Smooth muscle cell (in vitro differentiated cells): ENCODE results near the gene PHLPP1. TPM values are rescaled to one million over a fixed set of nuclear protein-coding genes. Genes with fewer than 3 reads are reported as not detected.

ENCODE experiments used
- DNase-seq: peaks from one replicate; lab custom pipeline; 2025; ENCODE audit not compliant: unreplicated experiment; lab: John Stamatoyannopoulos, UW
- H2AFZ ChIP-seq: fragments of 200-600 bp; sonication (generic); 2 replicates; pipeline ENCODE4 v1.6.0; 2016; ENCODE audit warnings: antibody characterized with exemption, low read depth, mild to moderate bottlenecking
- H3F3A ChIP-seq: fragments of 200-600 bp; sonication (generic); 2 replicates; pipeline ENCODE4 v1.6.0; 2017; ENCODE audit warnings: antibody characterized with exemption, low read depth
- H3K27ac ChIP-seq: fragments of 200-600 bp; sonication (generic); 2 replicates; pipeline ENCODE4 v1.5.1; 2016; ENCODE audit warnings: low read depth, mild to moderate bottlenecking
- H3K27me3 ChIP-seq: fragments of 200-600 bp; sonication (generic); 2 replicates; pipeline ENCODE4 v1.6.1; 2016; ENCODE audit warnings: low read depth, mild to moderate bottlenecking
- H3K36me3 ChIP-seq: fragments of 200-600 bp; sonication (generic); 2 replicates; pipeline ENCODE4 v1.5.1; 2016; ENCODE audit warnings: low read depth
- H3K4me1 ChIP-seq: fragments of 200-600 bp; sonication (generic); 2 replicates; pipeline ENCODE4 v1.5.1; 2016; ENCODE audit warnings: low read depth
- H3K4me2 ChIP-seq: fragments of 200-600 bp; sonication (generic); 2 replicates; pipeline ENCODE4 v1.6.0; 2016; ENCODE audit warnings: mild to moderate bottlenecking
- H3K4me3 ChIP-seq: fragments of 200-600 bp; sonication (generic); 2 replicates; pipeline ENCODE4 v1.5.1; 2016; ENCODE audit warnings: mild to moderate bottlenecking
- H3K79me2 ChIP-seq: fragments of 200-600 bp; sonication (generic); 2 replicates; pipeline ENCODE4 v1.6.0; 2016; ENCODE audit warnings: low read depth, mild to moderate bottlenecking
- H3K9ac ChIP-seq: fragments of 200-600 bp; sonication (generic); 2 replicates; pipeline ENCODE4 v1.6.0; 2016; ENCODE audit warnings: low read depth
- H3K9me3 ChIP-seq: fragments of 200-600 bp; sonication (generic); replicated peaks from 2 replicates; pipeline ENCODE4 v1.5.1; 2016; ENCODE audit warnings: low read depth
- H4K20me1 ChIP-seq: fragments of 200-600 bp; sonication (generic); 2 replicates; pipeline ENCODE4 v1.6.0; 2016; ENCODE audit warnings: low read depth
- CTCF ChIP-seq: fragments of 200-600 bp; sonication (generic); IDR thresholded peaks from 2 replicates; pipeline ENCODE4 v1.5.1; 2017; ENCODE audit warnings: borderline replicate concordance, mild to moderate bottlenecking, antibody characterized with exemption; ENCODE audit not compliant: insufficient read depth, poor library complexity, severe bottlenecking
- WGBS: methylation state at CpG from one replicate; pipeline ENCODE4 v1.1.7; 2016; ENCODE audit warnings: low lambda C conversion rate; 5-methylcytosine and 5-hydroxymethylcytosine counted together
- polyA plus RNA-seq: library from polyadenylated mRNA; unstranded; fragments of >200 nt; fragmentation: Nextera tagmentation; extraction: Ambion mirVana; gene quantifications from 2 replicates; pipeline ENCODE4 v1.2.1, GENCODE V29; 2016
- total RNA-seq: library from RNA; depleted of rRNA; stranded (reverse); fragments of >200 nt; gene quantifications from 2 replicates; pipeline ENCODE4 v1.2.3, GENCODE V29; 2014

PHLPP1 gene
- total and polyA plus RNA-seq, 2 experiments from 2014 or later = 1.1 to 4.3 TPM

DNA sequence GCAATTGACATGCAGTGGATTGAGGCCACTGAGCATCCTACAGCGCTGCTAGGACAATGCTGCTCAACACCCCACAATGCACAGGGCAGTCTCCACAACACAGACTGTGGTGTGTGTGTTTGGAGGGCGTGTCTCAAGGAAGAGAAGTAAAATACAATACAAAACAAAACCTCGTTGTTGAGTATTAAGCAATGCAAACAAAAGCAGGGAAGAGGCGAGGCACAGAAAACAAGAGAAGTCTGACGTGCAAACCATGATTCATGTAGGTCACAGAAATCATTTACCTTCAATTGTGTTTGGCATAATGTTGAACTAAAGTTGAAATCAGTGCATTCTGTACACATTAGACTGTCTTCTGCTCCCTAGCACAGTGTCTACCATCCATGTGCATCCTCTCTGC lies 260.9 kb downstream of the PHLPP1 start:
- H3K4me3 ChIP-seq = no peak overlapping the region
- H3F3A ChIP-seq = no peaks in the 10 kb centered on the region
- H3K79me2 ChIP-seq = no peaks in the 10 kb centered on the region
- no peak overlapping the region for H2AFZ ChIP-seq
- no peaks in the 10 kb centered on the region for H3K27me3 ChIP-seq
- DNase-seq = no peak
- 97% methylated on average over 5 of the region's 5 CpGs for WGBS
- no peak overlapping the region for H3K27ac ChIP-seq
- peaks cover 5% of the 10 kb centered on the region for H3K4me1 ChIP-seq
- H4K20me1 ChIP-seq = no peaks in the 10 kb centered on the region
- no peak overlapping the region for H3K4me2 ChIP-seq
- no peak for TF ChIP-seq CTCF
- H3K9me3 ChIP-seq = no peaks in the 10 kb centered on the region
- no peak overlapping the region for H3K9ac ChIP-seq
- H3K36me3 ChIP-seq = no peaks in the 10 kb centered on the region

GRCh38 chr18:62977512-62977911 lies 262.2 kb downstream of the PHLPP1 start:
- Histone ChIP-seq H3K4me2 (no peak overlapping the region), H3K9me3 (no peaks in the 10 kb centered on the region), H3K4me3 (no peak overlapping the region), H3K9ac (no peak overlapping the region), H3K27me3 (no peaks in the 10 kb centered on the region), H3K4me1 (peaks cover 5% of the 10 kb centered on the region), H4K20me1 (no peaks in the 10 kb centered on the region), H3K79me2 (no peaks in the 10 kb centered on the region), H3K27ac (no peak overlapping the region), H2AFZ (no peak overlapping the region), H3K36me3 (no peaks in the 10 kb centered on the region), H3F3A (no peaks in the 10 kb centered on the region)
- TF ChIP-seq CTCF = no peak
- no peak for DNase-seq
- WGBS = 96% methylated on average over 4 of the region's 4 CpGs

- TF ChIP-seq CTCF = no peak
- Histone ChIP-seq H2AFZ (no peak overlapping the region), H3K4me3 (no peak overlapping the region), H3F3A (no peaks in the 10 kb centered on the region), H4K20me1 (no peaks in the 10 kb centered on the region), H3K9ac (no peak overlapping the region), H3K4me1 (peaks cover 5% of the 10 kb centered on the region), H3K4me2 (no peak overlapping the region), H3K27me3 (no peaks in the 10 kb centered on the region), H3K79me2 (no peaks in the 10 kb centered on the region), H3K36me3 (no peaks in the 10 kb centered on the region), H3K9me3 (no peaks in the 10 kb centered on the region), H3K27ac (no peak overlapping the region)
- WGBS = 98% methylated on average over 42 of the region's 42 CpGs
- no peak for DNase-seq
Observed at GRCh38 chr18:62978251-62979049, 263.1 kb downstream of the PHLPP1 start.

DNA sequence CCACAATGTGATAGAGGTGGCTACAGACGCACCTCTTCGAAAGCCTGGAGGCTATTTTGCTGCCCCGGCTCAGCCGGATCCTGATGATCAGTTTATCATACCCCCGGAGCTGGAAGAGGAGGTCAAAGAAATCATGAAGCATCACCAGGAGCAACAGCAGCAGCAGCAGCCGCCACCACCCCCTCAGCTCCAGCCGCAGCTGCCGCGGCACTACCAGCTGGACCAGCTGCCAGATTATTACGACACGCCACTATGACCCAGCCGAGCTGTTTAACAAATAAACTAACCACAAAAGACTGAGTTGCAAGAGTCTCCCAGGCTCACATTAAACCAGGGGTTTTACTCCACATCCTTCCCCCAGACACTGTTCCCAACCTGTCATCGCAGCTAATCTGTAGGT lies 263.8 kb downstream of the PHLPP1 start:
- H3F3A ChIP-seq = no peaks in the 10 kb centered on the region
- no peak overlapping the region for H3K9ac ChIP-seq
- H4K20me1 ChIP-seq = no peaks in the 10 kb centered on the region
- no peaks in the 10 kb centered on the region for H3K36me3 ChIP-seq
- no peaks in the 10 kb centered on the region for H3K9me3 ChIP-seq
- H3K4me3 ChIP-seq = no peak overlapping the region
- no peaks in the 10 kb centered on the region for H3K27me3 ChIP-seq
- no peak overlapping the region for H2AFZ ChIP-seq
- peaks cover 5% of the 10 kb centered on the region for H3K4me1 ChIP-seq
- no peak for TF ChIP-seq CTCF
- 57% methylated on average over 13 of the region's 13 CpGs for WGBS
- H3K4me2 ChIP-seq = no peak overlapping the region
- DNase-seq = no peak
- no peak overlapping the region for H3K27ac ChIP-seq
- H3K79me2 ChIP-seq = no peaks in the 10 kb centered on the region
